Activated T-cell treated with anti-CD3 and anti-CD28 coated beads for 1 hour (primary cell): Measurements from ENCODE around the gene ALOX15.
"Not testable (repeated sequence)": the region's sequence is repeated elsewhere in the genome, so short reads cannot be mapped to it uniquely, and the experiment has no call there.

Experiments used
- DNase-seq: peaks from one replicate; pipeline ENCODE4 v3.0.0-alpha.2; 2020; ENCODE audit warnings: low read depth

ALOX15 gene

DNA sequence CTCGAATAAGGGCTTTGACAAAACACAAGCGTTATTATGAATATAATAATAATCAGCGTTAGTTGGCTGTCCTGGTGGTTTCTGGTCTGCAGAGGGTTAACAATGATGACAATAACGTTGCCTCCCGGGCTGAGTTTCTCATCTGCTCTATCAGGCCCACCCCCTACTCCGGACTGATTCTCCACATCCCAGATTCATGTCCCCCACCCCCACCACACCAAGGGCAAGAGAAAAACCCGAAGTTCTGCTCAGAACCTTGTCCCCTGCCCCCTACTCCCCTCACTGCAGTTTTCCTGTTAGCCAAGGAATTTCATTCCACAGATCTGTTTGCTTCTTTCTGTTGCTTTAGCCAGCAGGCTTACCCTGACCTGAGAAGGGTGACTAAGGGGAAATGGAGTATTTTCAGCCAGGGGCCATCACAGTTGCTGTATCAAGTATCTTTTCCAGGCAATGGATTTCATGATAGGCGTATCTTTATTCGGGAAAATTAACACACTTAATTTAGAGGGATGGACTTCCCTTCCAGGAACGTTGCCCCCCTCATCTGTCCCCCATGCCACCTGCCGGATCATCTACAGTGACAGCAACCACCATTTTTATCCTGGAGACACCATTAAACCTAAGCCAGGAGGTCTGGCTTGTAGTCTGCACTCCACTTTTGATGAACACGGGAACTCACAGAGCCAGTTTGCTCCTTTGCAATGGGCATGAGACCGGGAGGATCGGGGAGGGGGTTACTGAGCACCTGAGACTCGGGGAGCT, 23.7 kb downstream of the ALOX15 start:
- no peak for DNase-seq

DNA sequence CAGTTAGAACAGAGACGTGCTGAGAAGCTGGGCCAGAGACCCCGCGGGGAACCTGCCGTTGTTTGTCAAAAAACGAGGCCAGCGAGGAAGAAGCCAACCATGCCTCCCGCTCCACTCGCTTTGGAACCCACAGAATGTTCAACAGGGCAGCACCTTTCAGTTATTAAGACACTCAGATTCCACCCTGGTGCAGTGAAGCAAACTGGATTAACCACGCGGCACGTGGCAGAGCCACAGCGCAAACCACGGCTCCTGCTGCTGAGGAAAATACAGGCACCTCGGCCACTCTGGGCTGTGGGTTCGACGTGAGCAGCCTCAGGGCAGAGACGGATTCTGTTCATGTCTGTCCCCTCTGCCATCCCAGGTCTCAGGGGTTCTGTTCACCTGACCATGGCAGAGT, 24.4 kb downstream of the ALOX15 start:
- no peak for DNase-seq

DNA sequence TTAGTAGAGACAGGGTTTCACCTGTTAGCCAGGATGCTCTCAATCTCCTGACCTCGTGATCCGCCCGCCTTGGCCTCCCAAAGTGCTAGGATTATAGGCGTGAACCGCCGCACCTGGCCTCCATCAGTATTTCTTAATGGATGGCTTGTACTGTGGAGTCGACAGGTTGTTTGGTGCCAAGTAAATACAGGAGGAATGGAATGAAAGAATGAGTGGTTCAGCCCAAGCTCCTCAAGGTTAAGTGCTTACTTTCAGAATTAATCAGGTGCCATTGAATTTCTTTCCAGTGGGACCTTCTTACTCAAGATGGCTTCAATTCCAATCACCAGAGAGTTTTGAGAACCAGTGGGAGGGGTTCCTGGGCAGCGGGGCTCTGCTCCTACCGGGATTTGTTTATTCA, 25.0 kb downstream of the ALOX15 start:
- no peak for DNase-seq

DNA sequence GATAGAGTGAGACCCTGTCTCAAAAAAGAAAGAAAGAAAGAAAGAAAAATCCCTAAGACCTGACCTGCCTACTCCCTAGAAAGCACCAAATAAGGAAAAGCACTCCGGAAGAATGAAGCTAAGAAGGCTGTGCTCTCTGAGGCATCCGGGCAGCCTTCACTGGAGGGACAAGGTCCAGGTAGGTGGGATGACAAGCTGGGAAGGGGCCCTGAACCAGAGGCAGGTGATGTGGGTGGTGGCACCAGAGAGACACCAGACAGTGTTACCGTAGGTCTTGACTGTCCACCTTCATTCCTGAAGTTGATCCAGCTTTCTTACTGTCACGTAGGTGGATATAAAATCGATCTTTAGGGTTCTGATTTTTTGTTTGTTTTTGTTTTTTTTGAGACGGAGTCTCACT, 30.8 kb downstream of the ALOX15 start:
- DNase-seq: no peak

DNA sequence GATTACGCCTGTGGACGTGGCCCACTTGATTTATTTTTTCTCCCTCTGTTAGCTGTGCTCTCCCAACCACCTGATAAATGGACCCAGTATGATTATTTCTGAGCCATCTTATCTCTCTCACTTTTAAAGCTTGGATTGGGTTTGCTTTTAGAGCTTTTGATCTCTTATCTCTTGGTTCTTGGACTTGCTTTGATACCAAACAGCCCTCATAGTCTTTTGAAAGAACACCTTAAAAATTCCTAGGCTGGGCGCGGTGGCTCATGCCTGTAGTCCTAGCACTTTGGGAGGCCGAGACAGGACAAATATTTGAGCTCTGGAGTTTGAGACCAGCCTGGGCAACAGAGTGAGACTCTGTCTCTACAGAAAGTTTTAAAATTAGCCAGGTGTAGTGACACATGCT, 31.3 kb downstream of the ALOX15 start:
- no peak for DNase-seq

DNA sequence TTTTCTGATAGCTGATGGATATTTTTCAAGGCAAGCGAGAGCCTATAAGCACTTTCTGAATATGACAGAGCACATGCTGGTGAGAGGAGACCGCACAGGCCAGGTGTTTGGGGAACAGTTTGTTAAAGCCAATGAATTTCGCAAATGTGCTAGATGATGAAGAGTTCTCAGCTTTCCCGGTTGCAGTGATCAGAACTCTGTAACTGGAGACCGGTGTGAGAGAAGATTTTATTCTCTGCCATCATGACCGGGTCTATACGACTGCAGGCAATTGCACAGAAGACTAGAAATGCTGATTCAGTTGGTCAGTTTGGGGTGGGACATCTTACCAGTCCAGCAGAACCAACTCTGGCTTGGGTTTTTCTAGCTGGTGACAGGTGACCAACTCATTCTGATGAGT, 31.7 kb downstream of the ALOX15 start:
- DNase-seq: no peak

DNA sequence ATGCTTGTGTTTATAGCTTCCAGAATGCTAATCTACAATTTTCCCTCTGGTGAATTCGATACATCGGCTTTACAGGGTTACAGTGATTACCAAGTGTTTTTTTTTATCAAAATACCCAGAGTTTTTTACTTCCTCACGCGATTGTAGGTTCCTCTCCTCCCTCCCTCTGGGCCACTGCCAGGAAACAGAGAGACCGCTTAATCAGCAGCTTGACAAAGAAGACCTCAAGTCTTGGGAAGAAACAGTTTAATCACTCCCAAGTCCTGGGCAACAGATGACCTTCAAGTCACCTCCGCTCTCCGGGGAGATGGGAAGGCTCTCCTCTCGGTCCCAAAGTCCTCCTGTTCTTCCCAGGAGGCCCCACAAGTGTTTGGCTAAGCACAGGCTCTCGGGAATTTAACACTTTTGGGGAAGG, 33.7 kb downstream of the ALOX15 start:
- no peak for DNase-seq

DNA sequence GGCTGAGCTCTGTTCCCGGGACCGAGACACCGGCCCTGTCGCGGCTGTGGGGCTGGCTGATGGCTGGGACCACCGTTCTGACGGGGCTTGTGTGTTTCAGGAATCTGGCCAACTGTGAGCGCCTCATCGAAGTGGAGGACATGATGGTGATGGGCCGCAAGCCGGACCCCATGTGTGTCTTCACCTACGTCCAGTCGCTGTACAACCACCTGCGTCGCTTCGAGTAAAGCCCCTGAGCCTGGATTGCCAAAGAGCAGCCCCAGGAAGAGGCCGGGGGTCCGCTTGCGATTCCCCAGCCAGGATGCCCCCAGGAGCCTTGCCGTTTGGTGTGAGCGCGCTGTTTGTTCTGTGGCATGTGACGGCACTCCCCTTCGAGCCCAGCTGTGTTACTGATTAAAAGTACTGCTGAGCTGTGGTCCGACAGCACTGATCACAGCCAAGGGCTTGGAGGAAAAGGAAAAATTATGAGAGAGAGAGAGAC, 34.2 kb downstream of the ALOX15 start:
- DNase-seq: no peak

DNA sequence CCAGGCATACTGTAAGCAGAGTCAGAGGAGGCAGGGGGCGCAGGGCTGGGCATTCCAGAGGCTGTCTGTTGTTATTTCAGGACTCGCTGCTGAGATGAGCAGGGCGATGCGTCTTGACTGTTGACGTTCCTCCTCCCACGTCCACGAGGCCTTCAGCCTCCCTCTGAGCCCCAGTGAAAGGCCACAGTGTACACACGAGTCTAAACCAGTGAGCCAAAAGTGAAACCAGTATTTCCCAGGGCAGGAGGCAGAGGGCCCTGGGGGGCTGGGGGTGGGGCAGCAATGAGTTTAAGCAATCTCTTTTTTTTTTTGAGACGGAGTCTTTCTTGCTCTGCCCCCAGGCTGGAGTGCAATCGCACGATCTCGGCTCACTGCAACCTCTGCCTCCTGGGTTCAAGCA, 35.7 kb downstream of the ALOX15 start:
- no peak for DNase-seq

DNA sequence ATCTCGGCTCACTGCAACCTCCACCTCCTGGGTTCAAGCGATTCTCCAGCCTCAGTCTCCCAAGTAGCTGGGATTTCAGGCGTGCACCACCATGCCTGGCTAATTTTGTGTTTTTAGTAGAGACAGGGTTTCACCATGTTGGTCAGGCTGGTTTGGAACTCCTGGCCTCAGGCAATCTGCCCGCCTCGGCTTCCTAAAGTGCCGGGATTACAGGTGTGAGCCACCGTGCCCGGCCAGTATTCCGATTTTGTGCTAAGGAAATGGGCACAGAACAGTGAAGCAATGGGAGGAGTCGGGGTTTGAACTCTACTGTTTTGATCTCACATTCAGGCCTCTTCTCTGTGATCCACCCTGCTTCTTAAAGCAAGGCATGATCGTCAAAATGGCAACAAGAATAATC, 36.7 kb downstream of the ALOX15 start:
- DNase-seq: not testable (repeated sequence)

DNA sequence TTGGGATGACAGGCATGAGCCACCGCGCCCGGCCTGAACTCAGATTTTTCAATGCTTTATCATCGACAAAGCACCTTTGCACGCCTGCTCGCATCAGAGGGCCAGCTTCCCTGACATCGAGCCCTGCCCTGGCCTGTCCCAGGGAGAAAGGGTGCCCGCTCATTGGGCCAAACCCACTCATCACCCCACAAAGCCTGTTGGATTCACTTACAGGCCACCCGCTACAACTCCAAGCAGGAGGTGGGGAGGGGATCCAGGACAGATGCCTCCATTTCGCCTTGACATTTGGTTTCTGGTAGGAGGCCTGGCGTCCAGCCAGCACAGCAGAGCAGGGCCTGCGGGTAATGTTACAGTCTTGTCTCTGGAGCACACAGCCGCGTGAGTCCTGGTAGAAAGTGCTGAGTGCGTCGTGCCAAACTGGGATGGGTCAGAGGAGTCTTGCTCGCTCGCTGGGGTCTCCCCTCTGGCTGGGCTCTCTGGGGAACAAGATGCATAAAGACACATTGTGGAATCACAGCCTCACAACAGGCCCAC, 37.3 kb downstream of the ALOX15 start:
- no peak for DNase-seq

DNA sequence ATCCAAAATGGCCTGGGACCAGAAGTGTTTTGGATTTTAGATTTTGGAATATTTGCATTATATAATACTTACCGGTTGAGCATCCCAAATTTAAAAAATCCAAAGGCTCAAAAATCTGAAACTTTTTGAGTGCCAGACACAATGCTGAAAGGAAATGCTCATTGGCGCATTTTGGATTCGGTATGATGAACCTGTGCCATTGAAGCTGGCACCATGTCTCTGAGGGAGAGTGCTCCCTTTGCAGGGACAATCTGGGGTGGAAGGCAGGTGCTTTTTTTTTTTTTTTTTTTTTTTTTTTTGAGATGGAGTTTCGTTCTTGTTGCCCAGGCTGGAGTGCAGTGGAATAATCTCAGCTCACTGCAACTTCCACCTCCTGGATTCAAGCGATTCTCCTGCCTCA, 39.4 kb downstream of the ALOX15 start:
- DNase-seq: no peak

DNA sequence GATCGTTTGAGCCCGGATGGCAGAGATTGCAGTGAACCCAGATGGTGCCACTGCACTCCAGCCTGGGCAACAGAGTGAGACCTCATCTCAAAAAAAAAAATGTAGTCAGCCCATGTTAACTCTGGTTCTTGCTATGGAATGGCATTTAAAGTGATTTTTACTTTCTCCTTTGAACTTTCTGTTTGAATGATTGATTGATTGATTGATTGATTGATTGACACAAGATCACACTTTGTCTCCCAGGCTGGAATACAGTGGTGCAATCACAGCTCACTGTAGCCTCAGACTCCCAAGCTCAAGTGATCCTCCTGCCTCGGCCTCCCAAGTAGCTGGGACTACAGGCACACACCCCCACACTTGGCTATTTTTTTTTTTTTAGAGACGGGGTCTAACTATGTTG, 40.2 kb downstream of the ALOX15 start:
- no peak for DNase-seq

DNA sequence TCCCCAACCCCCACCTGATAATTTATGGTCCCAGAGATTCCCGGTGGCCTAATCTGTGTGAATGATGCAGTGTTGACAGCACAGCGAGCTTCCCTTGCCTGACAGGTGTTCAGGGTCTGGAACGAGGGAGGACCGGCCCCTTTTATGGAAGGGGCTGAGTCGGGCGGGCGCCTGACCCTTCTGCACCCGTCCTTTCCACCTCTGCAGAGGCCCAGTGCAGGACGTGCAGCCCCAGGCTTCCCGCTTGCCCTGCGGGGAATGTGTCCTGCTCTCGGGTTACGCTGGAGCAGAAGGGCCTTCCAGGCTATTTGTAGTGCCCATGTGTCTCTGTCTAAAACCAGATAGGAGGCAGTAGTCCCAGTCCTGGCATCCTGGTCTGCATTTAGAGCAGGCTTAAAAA, 40.9 kb downstream of the ALOX15 start:
- no peak for DNase-seq

DNA sequence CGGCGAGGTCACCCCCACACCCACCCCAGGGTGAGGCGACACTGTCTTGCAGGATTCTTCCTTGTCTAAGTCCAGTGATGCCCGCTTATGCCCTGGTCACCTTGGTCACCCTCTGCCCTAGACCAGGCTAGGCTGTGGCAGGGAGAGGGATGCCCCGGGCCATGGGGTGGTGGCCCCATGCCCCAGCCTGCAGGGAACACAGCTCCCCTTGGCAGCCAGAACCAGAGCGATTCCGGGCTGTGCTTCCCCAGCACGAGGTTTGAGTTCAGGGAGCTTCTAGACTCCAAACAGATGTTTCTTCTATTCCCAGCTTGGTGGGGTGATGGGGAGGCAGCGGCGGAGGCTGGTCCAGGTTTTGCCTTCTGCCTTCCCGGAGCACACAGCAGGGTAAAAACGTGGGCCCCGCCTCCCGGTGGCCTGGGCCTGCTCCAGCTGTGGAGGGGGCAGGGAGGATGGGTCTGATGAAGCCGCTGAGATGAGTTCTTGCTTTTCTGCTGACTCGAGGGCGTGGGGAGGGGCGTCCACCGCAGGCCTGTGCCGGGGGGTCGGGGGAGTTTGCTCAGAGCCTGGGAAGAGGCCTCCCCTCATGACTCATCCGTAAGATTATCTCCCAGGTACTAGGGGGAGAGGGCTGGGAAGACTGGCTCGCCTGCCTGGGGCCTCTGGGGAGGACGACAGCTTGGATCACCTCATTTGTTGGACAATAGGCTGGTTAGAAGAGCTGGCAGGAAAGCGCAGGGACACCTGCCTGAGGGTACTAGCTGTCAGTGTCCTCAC, 41.8 kb downstream of the ALOX15 start:
- DNase-seq: no peak

DNA sequence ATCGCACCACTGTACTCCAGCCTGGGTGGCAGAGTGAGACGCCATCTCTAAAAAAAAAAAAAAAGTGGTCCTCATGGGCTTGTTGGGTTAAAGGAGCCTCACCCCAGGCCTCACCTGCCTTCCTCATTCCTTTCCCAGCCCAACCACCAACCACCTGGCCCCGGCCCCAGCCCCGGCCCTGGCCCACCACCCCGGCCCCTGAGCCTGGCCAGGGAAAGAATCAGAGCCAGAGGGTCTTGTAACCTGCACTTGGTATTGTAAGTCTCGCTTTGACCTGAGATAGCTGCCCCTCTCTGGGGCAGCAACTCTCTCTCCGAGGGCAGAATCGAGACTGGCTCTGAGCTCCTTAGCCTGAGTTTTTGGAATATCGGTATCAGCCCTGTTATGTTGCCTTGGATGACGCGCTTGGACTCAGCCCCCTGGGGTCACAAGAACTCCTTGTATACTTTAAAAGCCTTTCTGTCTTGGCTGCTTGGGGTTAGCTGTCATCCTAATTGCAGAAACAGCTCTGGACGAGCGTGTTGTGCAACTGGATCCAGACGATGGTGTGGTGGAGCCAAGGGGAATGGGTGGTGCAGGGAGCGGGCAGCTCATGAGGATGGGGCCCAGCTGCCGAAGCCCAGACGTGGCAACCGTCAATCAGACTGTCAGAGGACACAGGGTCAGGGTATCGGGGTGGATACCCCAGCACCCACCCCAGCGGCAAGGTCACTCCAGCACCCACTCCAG, 42.5 kb downstream of the ALOX15 start:
- DNase-seq: no peak

DNA sequence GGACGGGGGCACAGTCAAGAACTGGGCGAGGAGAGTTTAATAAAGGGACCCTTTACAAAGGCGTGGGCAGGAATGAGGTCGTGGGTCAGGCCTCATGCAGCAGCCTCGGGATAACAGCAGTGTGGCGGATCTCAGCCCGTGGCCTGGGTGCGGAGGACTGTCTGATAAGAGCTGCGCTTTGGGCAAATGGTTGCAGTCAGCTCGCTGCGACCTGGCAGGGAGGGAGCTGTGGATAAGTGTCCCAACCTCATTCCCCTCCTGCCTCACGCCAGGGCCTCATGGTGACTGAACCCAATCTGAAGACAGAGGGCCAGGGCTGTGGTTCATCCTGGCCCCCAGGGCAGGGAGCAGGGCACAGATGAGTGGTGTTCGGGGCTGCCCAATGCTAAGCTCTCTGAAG, 43.5 kb downstream of the ALOX15 start:
- no peak for DNase-seq

DNA sequence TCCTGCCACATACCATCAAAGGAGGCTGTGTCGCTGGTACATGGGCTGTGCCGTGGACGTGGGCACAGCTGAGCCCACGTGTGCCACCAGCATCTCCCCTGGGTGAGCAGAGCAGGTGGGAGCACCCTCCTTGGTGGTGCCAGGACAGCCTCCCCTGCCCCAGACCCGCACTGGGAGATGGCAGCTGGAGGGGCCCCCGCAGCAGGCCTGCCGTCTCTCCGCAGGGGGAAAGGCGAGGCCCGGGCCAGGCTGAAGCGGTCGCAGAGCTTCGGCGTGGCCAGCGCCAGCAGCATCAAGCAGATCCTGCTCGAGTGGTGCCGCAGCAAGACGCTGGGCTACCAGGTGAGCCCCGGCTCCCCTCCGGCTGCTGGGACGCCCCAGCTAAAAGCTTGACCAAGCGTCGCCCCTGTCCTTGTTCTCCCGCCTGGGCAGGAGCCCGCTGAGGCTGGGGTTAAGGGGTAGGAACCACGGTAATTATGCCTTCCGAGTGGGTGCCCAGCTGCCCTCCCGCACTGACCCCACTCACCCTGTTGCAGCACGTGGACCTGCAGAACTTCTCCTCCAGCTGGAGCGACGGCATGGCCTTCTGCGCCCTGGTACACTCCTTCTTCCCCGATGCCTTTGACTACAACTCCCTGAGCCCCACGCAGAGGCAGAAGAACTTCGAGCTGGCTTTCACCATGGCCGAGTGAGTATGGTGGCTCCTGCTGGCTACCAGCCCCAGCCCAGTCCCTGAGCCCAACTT, 44.7 kb downstream of the ALOX15 start:
- no peak for DNase-seq

DNA sequence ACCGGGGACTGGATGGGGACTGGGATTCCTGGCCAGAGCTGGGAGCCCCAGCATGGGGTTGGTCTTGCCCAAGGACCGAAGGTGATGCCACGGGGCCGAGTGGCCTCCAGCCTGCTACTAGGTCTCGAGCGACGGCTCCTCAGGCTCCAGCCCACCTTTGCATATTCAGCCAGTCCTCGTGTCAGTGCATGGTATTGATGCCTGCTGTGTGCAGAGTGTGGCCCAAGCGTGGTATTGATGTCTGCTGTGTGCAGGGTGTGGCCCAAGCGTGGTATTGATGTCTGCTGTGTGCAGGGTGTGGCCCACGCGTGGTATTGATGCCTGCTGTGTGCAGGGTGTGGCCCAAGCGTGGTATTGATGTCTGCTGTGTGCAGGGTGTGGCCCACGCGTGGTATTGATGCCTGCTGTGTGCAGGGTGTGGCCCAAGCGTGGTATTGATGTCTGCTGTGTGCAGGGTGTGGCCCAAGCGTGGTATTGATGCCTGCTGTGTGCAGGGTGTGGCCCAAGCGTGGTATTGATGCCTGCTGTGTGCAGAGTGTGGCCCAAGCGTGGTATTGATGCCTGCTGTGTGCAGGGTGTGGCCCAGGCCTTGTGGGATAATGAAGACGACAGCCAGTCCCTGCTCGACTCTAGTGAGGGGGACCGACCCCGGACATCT, 45.7 kb downstream of the ALOX15 start:
- not testable (repeated sequence) for DNase-seq

DNA sequence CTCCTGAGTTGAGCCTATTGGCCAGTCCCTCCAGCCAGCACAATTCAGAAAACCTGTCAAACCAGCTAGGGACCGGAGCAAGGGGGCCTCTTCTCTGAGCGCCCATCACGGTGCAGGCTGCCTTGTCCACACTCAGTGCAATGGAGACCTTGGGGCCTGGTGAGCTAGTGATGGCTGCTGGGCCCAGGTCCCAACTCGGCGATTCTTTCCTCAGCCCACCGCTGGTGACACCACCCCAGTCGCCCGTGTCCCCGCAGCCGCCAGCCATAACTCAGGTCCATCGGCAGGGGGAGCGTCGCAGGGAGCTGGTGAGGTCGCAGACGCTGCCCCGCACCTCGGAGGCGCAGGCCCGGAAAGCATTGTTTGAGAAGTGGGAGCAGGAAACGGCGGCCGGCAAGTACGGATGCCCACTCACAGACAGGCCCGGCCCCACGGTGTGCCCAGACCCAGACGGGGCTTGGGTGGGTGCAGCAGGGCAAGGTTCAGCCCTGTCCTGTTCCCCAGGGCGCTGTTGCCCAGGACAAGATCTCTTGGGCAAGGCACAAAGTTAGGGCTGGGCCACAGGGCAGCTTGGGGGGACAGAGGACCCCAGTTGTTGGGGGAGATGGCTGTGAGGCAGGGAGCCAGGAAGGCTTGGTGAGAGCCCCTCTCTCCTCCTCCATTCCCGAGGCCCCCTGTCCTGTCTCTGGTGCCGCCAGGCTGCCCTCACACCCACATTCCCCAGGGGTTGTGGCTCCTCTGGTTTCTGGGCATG, 46.4 kb downstream of the ALOX15 start:
- no peak for DNase-seq

DNA sequence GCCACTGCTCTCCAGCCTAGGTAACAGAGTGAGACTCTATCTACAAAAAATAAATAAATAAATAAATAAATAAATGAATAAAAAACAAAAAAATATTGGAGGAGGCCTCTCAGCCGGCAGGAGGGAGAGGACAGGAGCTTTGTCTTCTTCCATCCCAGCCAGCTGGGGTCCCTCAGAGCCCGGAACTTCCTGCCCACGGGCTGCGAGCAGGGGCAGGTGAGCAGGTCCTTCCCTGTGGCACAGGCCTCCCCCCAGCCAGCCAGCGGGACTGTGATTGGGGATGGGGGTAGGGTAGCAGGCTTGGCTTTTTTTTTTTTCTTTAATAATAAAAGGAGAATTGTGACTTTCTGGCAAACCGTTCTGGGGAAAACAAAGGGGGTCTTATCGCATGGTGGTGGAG, 47.1 kb downstream of the ALOX15 start:
- no peak for DNase-seq
